T47D (cell line): ENCODE measurements around the gene GIT1.

Experiments used
- DNase-seq, 2 experiments: peaks; one replicate each; pipeline versions ENCODE4 v3.0.0 to v3.0.0-alpha.2; 2011 to 2012; ENCODE audit warnings: low read depth in 1 of 2, low spot score in 1 of 2
- JUND ChIP-seq: IDR thresholded peaks from 2 replicates; pipeline ENCODE4 v1.6.1; 2012; ENCODE audit warnings: low read depth
- in situ Hi-C: cut with HindIII; loops from 2 replicates; pipeline ENCODE4 v1.10.0; 2016; ENCODE audit warnings: low sequenced_read_pairs, low pct_unique_long_range_greater_than_20kb

Gene GIT1, protein sequence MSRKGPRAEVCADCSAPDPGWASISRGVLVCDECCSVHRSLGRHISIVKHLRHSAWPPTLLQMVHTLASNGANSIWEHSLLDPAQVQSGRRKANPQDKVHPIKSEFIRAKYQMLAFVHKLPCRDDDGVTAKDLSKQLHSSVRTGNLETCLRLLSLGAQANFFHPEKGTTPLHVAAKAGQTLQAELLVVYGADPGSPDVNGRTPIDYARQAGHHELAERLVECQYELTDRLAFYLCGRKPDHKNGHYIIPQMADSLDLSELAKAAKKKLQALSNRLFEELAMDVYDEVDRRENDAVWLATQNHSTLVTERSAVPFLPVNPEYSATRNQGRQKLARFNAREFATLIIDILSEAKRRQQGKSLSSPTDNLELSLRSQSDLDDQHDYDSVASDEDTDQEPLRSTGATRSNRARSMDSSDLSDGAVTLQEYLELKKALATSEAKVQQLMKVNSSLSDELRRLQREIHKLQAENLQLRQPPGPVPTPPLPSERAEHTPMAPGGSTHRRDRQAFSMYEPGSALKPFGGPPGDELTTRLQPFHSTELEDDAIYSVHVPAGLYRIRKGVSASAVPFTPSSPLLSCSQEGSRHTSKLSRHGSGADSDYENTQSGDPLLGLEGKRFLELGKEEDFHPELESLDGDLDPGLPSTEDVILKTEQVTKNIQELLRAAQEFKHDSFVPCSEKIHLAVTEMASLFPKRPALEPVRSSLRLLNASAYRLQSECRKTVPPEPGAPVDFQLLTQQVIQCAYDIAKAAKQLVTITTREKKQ

DNA sequence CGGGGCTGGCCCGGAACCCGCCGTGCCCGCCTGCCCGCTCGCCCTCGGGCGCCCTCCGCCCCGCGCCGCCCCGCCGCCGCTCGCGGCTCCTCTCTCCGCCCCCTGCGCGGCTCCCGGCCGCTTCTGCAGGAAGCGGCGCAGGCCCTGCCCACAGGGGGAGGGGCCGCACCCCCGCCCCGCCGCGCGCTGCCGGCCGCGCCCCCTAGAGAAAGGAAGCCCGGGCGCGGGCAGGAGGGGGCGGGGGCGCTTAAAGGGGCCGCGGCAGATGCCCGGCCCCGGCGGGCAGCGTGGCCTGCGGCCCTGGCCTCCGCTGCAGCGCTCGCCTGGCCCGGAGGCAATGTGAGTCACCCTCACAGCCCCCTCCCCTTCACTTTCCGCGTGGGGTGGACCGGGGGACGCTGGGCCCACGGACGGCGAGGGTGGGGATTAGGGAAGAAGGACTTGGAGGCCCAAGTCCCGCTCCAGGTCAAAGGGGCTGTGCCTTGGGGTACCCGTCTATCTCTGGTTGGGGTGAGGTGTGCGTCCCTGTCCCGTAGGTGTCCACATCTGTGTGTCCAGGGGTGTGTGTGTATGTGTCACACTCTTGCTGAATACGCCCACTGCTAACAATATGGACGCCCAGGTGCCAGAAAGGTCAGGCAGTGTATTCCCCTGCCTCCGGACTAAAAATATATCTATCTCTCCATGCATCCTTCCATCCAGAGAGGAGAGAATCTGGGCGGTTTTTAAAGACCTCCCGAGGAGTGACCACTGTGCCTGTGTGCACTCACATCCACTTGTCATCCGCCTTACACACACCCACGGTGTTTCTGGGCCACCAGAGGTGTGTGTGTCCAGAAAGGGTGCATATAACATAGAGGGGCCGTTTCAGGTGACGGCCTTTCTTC, at the start of gene GIT1:
TSS of gene GIT1 (minus strand) at position 125 of the 887 bp plus-strand sequence. CDS start 270 bp downstream, outside the sequence.
- in situ Hi-C loops = no loop called here
- TF ChIP-seq JUND = no peak
- DNase-seq = peak; percentile 92 to 97

DNA sequence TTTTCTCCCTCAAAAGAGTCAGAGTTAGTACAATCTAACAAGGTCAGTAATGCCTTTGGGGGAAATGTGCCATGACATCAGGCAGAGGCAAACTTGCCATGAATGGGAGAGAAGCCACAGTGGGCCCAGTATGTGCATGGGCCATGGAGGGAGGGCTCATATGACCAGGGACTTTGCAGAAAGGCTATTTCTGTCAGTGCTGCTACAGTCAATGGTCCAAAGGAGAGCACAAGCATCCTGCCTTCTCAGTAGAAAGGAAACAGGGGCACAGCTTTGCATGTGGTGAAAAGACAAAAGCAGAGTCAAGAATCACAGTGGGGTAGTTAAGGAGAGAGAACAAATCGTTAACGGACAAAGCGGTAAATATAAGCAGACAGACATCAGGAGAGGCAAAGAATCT, 44.4 kb upstream of the GIT1 start:
- in situ Hi-C loops = no loop called here
- no peak for DNase-seq
- no peak for TF ChIP-seq JUND

DNA sequence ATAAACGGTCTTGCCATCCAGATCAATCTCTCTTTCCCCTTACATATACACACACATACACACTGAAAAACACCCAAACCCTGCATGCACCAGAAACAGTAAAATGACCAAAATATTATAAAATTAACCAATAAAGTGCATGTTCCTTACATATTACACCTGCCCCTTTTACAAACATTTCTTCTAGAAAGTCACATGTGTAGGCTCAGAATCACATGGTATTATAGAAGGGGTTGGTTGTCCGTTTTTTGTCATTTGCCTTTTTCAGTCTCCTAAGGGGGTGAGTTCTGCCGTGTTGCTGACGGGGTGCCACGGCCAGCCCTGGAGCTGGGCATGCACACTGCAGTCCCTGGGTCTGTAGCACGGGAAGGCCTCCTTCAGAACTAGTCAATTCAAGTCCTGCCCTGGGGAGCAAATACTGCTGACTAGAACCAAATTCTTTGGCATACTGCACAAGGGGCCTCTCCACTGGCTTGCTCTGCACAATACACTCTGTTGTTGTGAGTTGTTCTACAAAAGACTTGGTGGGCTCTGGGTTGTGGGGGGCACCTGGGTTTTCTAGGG, 41.3 kb upstream of the GIT1 start:
- no peak for TF ChIP-seq JUND
- in situ Hi-C loops = no loop called here
- DNase-seq = no peak

DNA sequence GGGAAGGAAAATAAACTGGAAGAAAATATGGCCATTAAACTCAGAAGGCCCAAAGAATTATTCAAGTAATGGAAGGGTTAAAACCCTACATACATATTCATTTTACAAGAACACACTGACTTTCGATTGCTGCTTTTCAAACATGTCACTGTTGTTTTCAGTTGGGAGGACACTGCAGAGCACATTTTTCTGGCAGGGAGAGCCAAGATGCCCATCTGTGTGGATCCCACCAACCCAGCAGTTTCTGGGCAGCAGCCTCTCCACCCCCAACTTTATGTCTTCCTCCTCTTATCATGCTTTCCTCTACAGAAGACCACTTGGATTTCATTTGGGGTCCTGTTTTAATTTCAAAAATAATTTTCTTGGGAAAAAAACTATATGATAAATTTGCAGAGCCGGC, 40.4 kb upstream of the GIT1 start:
- TF ChIP-seq JUND = no peak
- no peak for DNase-seq
- in situ Hi-C loops = no loop called here

- no peak for DNase-seq
- in situ Hi-C loops = no loop called here
These were observed 39.2 kb upstream of the GIT1 start for GRCh38 chr17:29628644-29629043.

GRCh38 chr17:29627951-29628350, 38.5 kb upstream of the GIT1 start:
- in situ Hi-C loops = no loop called here
- DNase-seq = no peak
- no peak for TF ChIP-seq JUND

More at GRCh38 chr17:29628644-29629043, 39.2 kb upstream of the GIT1 start:
- TF ChIP-seq JUND = no peak

DNA sequence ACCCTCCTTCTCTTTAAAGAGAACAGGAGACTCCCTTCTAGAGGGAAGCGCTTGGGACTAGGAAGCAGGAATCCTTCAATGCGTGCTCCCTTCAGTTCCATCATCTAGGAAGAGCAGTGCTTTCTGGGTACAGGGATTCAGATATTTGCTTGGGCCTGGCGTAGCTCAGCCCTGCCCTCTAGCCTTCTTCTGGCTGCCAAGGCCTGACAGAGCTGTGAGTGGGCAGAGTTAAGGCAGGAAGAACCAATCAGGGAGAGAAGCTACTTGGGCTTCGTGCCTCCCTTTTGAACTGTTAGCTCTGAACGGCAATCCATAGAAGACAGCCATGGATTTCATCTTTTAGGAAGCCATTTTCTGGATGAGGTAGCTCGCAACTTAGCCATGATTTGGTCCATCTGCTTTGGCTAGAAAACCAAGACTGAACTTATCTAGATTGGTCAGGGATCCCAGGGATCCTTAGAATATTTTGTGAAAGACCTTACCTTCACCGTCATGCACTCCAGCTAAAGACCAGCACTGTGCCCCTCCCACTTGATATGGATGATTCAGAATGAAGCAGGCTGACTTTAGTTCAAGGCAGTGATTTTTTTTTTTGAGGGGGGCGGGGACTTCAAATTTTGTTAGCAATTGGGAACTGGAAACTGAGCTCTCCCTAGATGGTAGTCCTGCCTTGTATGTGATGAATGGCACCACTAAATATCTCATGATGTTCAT, 35.7 kb upstream of the GIT1 start:
- no peak for TF ChIP-seq JUND
- in situ Hi-C loops = no loop called here
- peak in 1 of 2 experiments; percentile 47 for DNase-seq

DNA sequence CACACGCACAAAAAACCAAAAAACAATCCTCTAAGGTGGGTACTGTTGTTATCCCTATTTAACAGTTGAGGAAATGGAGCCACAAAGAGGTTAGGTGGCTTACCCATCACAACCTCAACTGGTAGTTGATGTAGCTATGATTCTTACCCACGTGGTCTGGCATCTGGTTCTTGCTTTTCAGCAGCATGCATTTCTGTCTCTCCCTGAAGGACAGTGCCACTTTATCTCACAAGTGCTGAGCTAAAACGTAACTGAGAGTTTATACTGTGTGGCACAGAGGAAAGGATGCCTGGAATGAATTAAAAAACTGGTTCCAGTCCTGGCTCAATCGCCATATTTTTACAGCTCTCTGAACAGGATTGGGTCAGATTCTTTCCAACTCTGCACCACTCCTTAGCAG, 35.1 kb upstream of the GIT1 start:
- no peak for DNase-seq
- in situ Hi-C loops = no loop called here
- no peak for TF ChIP-seq JUND

DNA sequence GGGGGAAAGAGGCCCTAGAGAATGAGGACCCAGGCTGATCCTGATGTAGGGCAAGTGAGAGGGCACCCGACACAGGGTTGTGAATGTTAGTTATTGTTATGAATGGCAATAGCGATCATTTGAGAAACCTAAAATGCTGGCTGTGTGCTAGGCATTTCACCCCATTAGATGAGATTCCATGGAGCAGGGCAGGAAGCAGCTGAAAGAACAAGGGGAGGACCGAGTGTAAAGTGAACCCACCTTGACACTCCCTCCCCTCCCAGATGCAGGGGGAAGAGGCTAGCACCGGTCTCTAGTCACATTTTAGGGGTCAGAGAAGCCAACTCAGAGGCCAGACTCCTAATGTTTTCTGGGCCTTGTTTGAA, 33.8 kb upstream of the GIT1 start:
- in situ Hi-C loops = no loop called here
- TF ChIP-seq JUND = no peak
- no peak for DNase-seq

GRCh38 chr17:29622337-29623282, 33.2 kb upstream of the GIT1 start, which contains the start of gene CORO6:
CORO6 (minus strand) TSS chr17:29622912; CDS start chr17:29621421, 1,491 bp downstream.
- in situ Hi-C loops = no loop called here
- DNase-seq = no peak
- no peak for TF ChIP-seq JUND
